Mucosa of descending colon (tissue), 3 donors: Measurements from ENCODE around the gene NELFB. TPM values are rescaled to one million over a fixed set of nuclear protein-coding genes. Genes with fewer than 3 reads are reported as not detected.

Experiments used
- ATAC-seq: fragments of 200-7000 bp; cut with Tn5 transposase; one replicate; pipeline ENCODE4 v1.9.1; 2020; ENCODE audit warnings: mild to moderate bottlenecking, moderate library complexity
- DNase-seq, 3 donors: peaks; one replicate each; pipeline ENCODE4 v3.0.0-alpha.2; 2020
- H3K36me3 ChIP-seq: fragments of 200-600 bp; one replicate; pipeline ENCODE4 v1.8.0; 2021; ENCODE audit warnings: low read depth, mild to moderate bottlenecking
- H3K4me1 ChIP-seq: fragments of 200-600 bp; one replicate; pipeline ENCODE4 v1.8.0; 2021; ENCODE audit warnings: low read depth, mild to moderate bottlenecking
- H3K4me3 ChIP-seq: fragments of 200-600 bp; one replicate; pipeline ENCODE4 v1.8.0; 2021; ENCODE audit warnings: mild to moderate bottlenecking
- H3K9me3 ChIP-seq: fragments of 200-600 bp; one replicate; pipeline ENCODE4 v1.8.0; 2021; ENCODE audit warnings: mild to moderate bottlenecking
- CTCF ChIP-seq: fragments of 200-600 bp; IDR thresholded peaks from one replicate; pipeline ENCODE4 v1.8.0; 2022; ENCODE audit warnings: antibody characterized with exemption, mild to moderate bottlenecking
- intact Hi-C, 2 donors: fragments of 100-400 bp; cut with DNase I in 1 of 2; cut with micrococcal nuclease in 1 of 2; formaldehyde crosslinking; loops; one replicate each; pipeline versions ENCODE4 v1.11.0 to v1.11.1; 2022; cut with DNase I, micrococcal nuclease
- total RNA-seq, 3 donors: library from RNA; stranded (reverse); fragmentation: NEBNext Ultra II Directional in 2 of 3; extraction: Animal tissue kit (Norgen Biotek cat#: 25700) in 2 of 3; gene quantifications; one replicate each; pipeline versions ENCODE4 v1.2.1 to v1.2.4, GENCODE V29; 2021 to 2023
- donor health status: DM: no; HTN: no; CAD: no; lungs with moderate emphysema.
- donor health status: DM: no; HTN: no; CAD: no.
- donor health status: DM: no; HTN: yes; CAD: no.

The NELFB gene
- total RNA-seq, 3 donors from 2014 or later = 52.9 to 66.2 (median 60.5) TPM

DNA sequence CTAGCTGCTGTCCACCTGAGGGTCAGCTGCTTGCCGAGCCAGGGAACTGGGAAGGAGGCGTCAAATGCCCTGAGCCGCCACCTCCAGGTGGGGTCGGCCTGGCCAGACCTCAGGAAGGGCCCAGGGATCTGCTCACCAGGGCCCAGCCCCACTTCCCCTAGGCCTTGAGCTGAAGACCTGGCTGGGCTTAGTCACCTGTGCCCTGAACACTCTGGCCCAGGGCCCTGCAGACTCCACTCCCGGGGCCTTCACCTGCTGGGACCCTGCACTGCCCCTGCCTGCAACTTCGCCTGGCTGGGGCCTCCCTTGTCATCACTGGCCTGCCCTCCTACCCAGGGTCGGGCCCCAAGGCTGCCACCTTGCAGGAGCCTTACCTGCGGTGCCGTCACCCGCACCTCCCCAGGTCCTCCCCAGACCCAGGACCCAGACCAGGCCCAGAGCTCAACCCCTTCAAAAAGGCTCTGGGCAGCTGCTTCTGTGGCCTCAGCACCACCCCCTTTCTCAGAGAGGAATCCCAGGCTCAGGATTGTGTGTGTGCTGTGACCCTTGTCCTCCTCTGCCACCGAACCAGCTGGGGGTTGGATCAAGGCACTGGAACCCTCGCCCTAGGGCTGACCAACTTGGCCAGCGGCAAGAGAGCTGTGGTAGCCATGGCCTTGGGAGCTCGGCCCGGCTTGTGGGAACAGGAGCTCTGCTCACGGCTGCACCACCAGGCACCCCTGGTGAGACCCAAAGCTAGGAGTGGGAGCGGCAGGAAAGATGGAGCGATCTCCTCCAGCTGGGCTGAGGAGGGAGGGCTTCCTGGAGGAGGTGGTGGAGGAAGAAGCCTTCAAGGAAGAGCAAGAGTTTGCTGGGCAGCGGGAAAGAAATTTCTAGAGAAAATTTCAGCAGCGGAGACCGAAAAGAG is 1.2 kb upstream of the NELFB start:
- DNase-seq (peak in 1 of 3 donors; percentile 29), ATAC-seq (peak; percentile 38)
- intact Hi-C loops = no loop called here
- Histone ChIP-seq H3K4me1 (peaks cover 21% of the 10 kb centered on the region), H3K4me3 (peak overlapping the region; percentile 96), H3K36me3 (no peaks in the 10 kb centered on the region), H3K9me3 (no peaks in the 10 kb centered on the region)
- TF ChIP-seq CTCF = no peak

DNA sequence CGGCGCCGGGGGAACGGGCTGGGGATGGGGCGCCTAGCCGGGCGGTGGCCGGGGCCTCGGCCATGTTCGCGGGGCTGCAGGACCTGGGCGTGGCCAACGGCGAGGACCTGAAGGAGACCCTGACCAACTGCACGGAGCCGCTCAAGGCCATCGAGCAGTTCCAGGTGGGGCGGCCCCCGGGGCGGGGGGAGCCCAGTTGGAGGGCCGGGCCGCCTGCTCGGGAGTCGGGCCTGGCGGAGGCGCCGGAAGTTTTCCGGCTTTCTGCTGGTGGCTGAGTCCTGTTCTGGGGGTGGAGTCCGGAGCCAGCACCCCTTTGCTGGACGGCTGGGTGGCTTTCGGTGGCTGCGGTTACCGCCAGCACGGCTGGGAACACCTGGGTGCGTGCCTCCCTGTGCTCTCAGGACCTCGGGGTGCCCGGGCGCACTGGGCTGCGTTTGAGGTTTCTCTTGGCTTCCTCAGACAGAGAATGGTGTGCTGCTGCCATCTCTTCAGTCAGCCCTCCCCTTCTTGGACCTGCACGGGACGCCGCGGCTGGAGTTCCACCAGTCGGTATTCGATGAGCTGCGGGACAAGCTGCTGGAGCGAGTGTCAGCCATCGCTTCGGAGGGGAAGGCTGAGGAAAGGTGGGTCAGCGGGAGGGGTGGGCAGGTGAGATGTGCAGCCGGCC is 454 bp downstream of the NELFB start:
- no peaks in the 10 kb centered on the region for H3K36me3 ChIP-seq
- intact Hi-C loops = no loop called here
- ATAC-seq (peak; percentile 43), DNase-seq (peak in 2 of 3 donors; percentile 62 to 84)
- no peak for TF ChIP-seq CTCF
- H3K4me1 ChIP-seq = peaks cover 21% of the 10 kb centered on the region
- peak overlapping the region; percentile 96 for H3K4me3 ChIP-seq
- H3K9me3 ChIP-seq = no peaks in the 10 kb centered on the region

GRCh38 chr9:137256362-137256761 is 1.2 kb downstream of the NELFB start:
- Histone ChIP-seq H3K4me1 (peaks cover 21% of the 10 kb centered on the region), H3K36me3 (no peaks in the 10 kb centered on the region), H3K4me3 (no peak overlapping the region), H3K9me3 (no peaks in the 10 kb centered on the region)
- ATAC-seq (no peak), DNase-seq (no peak)
- intact Hi-C loops = no loop called here
- no peak for TF ChIP-seq CTCF

GRCh38 chr9:137256856-137257255 is 1.7 kb downstream of the NELFB start:
- no peak overlapping the region for H3K4me3 ChIP-seq

More at GRCh38 chr9:137256856-137257255, 1.7 kb downstream of the NELFB start:
- DNase-seq = no peak
- H3K4me1 ChIP-seq = peaks cover 21% of the 10 kb centered on the region
- no peak for ATAC-seq
- H3K9me3 ChIP-seq = no peaks in the 10 kb centered on the region
- TF ChIP-seq CTCF = no peak
- intact Hi-C loops = no loop called here
- H3K36me3 ChIP-seq = no peaks in the 10 kb centered on the region
